ENCODE measurements around the gene PHKA2.

The PHKA2 gene

GRCh38 chrX:18929775-18930174 lies 54.1 kb downstream of the PHKA2 start:
- DNase-seq (ENCODE audit: low read depth in 2 of 2) = no peak

- no peak for DNase-seq (ENCODE audit: low read depth in 2 of 2)
These were observed 56.4 kb downstream of the PHKA2 start for GRCh38 chrX:18927558-18927957.

GRCh38 chrX:18924507-18925088 lies 59.3 kb downstream of the PHKA2 start:
- no peak for DNase-seq (ENCODE audit: low read depth in 2 of 2)

GRCh38 chrX:18920566-18920965 lies 63.3 kb downstream of the PHKA2 start:
- no peak for DNase-seq (ENCODE audit: low read depth in 2 of 2)

GRCh38 chrX:18920079-18920478 lies 63.8 kb downstream of the PHKA2 start:
- DNase-seq (ENCODE audit: low read depth in 2 of 2) = no peak

GRCh38 chrX:18917831-18918230 lies 66.1 kb downstream of the PHKA2 start:
- no peak for DNase-seq (ENCODE audit: low read depth in 2 of 2)

- no peak for DNase-seq (ENCODE audit: low read depth in 2 of 2)
These were observed 77.6 kb downstream of the PHKA2 start for GRCh38 chrX:18906286-18906685.

GRCh38 chrX:18900401-18900976 lies 83.4 kb downstream of the PHKA2 start:
- no peak for DNase-seq (ENCODE audit: low read depth in 2 of 2)

GRCh38 chrX:18899796-18900380 lies 84.0 kb downstream of the PHKA2 start:
- DNase-seq (ENCODE audit: low read depth in 2 of 2) = no peak

- no peak for DNase-seq (ENCODE audit: low read depth in 2 of 2)
These were observed 85.4 kb downstream of the PHKA2 start for GRCh38 chrX:18898492-18898891.

- DNase-seq (ENCODE audit: low read depth in 2 of 2) = no peak
These were observed 85.8 kb downstream of the PHKA2 start for GRCh38 chrX:18898091-18898490.

- no peak for DNase-seq (ENCODE audit: low read depth in 2 of 2)
These were observed 86.3 kb downstream of the PHKA2 start for GRCh38 chrX:18897611-18898010.

- no peak for DNase-seq (ENCODE audit: low read depth in 2 of 2)
These were observed 87.0 kb downstream of the PHKA2 start for GRCh38 chrX:18896680-18897544.

GRCh38 chrX:18895189-18895951 lies 88.5 kb downstream of the PHKA2 start:
- no peak for DNase-seq (ENCODE audit: low read depth in 2 of 2)

GRCh38 chrX:18894156-18894555 lies 89.8 kb downstream of the PHKA2 start:
- DNase-seq (ENCODE audit: low read depth in 2 of 2) = no peak

- no peak for DNase-seq (ENCODE audit: low read depth in 2 of 2)
These were observed 90.4 kb downstream of the PHKA2 start for GRCh38 chrX:18893536-18893935.

- no peak for DNase-seq (ENCODE audit: low read depth in 2 of 2)
These were observed 91.0 kb downstream of the PHKA2 start for GRCh38 chrX:18892899-18893298.

- DNase-seq (ENCODE audit: low read depth in 2 of 2) = no peak
These were observed 92.4 kb downstream of the PHKA2 start for GRCh38 chrX:18891548-18891945.

- DNase-seq (ENCODE audit: low read depth in 2 of 2) = no peak
These were observed 93.0 kb downstream of the PHKA2 start for GRCh38 chrX:18890724-18891547.

- no peak for DNase-seq (ENCODE audit: low read depth in 2 of 2)
These were observed 93.9 kb downstream of the PHKA2 start for GRCh38 chrX:18890049-18890381.

Measured in activated CD8-positive, alpha-beta memory T cell treated with anti-CD3 and anti-CD28 coated beads for 4 hours (primary cell).